NCI-H1436 treated with DMSO at 0.1 percent for 48 hours (cell line): ENCODE results near the gene VPS13A.
"Not testable (repeated sequence)": the region's sequence is repeated elsewhere in the genome, so short reads cannot be mapped to it uniquely, and the experiment has no call there.

Source experiments
- DNase-seq: peaks from one replicate; lab custom pipeline; 2025; lab: John Stamatoyannopoulos, UW

The VPS13A gene

DNA sequence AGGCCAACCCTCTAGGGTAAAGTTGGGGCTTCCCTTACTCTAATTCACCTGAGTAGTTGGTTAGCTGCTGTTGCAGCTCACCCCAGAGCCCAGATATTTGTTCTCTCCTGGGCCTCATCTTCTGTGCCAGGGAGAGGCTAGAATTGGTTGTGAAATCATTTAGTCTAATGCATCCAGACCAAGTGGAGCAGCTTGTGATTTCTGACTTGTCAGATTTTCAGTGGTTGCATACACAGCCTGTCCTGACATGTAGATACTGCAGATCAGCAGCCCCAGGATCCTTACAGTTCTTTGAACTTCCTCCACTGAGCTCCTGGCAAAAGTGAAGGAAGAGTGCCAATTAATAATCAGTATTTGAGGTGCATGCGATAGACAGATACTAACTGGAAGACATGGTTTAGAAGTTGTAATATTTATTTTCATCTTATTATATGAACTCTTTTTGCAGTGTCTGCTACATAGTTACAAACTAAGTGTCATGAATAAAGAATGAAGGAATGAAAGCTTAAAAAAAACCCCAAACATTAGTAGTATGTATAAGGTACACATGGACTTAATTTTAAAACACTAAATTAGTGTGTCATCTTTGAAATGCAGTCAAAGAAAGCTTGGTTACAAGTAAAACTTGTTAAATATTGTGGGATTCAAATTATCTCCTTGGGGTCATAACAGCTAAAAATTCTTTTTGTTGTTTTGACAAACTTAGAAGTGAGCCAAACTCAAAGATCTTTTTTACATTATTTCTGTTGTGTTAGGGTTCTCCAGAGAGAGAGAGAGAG lies 128.5 kb downstream of the VPS13A start:
- no peak for DNase-seq

DNA sequence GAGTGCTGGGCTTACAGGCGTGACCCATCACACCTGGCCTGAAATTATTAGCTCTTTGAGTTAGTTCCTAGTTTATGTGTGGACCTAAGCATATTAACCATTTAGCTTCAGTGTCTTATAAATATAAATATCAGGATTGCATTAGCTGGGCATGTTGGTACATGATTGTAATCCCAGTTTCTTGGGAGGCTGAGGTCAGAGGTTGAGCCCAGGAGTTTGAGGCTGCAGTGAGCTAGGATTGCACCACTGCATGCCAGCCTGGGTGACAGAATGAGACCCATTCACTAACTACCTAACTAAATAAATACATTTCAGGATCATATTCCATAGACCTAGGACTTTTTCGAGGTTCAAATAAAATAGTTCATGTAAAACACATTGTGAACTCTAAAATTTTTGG lies 129.8 kb downstream of the VPS13A start:
- no peak for DNase-seq

DNA sequence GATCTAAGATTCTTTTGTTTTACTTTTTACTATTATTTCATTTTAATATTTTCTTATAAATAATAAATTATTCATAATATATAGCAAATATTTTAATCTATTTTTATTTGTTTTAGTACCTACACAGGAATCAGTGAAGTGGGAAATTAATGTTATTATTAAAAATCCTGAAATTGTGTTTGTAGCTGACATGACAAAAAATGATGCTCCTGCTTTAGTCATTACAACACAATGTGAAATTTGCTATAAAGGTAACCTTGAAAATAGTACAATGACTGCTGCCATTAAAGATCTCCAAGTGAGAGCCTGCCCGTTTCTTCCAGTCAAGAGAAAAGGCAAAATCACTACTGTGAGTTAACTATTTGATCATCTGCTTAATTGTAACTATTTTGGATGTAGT lies 138.7 kb downstream of the VPS13A start:
- DNase-seq, result no peak

DNA sequence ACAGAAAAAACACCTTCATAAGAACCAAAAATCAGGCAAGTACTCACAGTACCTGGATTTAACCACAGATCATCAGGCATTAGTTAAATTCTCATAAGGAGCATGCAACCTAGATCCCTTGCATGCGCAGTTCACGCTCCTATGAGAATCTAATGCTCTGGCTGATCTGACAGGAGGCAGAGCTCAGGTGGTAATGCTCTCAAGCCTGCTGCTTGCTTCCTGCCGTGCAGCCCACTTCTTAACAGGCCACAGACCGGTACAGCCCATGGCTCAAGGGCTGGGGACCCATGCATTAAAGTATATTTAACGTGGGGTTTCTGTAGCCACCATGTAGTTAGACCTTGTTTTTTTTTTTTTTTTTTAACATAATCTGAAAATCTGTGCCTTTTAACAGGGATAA lies 147.7 kb downstream of the VPS13A start:
- no peak for DNase-seq

DNA sequence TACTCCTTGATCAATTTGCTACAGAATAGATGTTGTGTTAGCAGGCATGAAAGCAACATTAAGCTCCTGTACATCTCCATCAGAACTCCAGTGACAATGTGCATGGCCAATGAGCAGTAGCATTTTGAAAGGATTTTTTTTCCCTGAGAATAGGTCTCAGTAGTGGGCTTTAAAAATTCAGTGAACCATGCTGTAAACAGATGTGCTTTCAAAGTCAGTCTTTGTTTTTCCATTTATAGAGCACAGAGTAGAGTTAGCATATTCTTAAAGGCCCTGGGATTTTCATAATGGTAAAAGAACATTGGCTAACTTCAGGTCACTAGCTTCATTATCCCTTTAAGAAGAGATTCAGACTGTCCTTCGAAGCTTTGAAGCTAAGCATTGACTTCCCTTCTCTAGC lies 150.8 kb downstream of the VPS13A start:
- DNase-seq, result no peak

GRCh38 chr9:77370064-77370463 lies 192.7 kb downstream of the VPS13A start:
- no peak for DNase-seq

DNA sequence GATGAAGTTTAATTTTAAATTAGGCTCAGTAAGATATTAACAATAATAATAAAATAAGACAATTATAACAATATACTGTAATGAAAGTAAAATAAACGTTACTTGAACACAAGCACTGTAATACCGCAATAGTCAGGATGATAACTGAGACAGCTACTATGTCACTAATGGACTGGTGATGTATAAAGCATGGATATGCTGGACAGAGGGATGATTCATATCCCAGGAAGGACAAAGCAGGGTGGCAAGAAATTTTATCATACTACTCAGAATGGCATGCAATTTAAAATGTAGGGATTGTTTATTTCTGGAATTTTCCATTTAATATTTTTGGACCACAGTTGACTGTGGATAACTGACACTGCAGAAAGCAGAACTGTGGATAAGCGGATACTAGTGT lies 196.9 kb downstream of the VPS13A start:
- no peak for DNase-seq

GRCh38 chr9:77375956-77376532 lies 198.7 kb downstream of the VPS13A start:
- DNase-seq, result no peak

- DNase-seq, result no peak
Measured at GRCh38 chr9:77384406-77384805, 207.1 kb downstream of the VPS13A start.

GRCh38 chr9:77386187-77386586 lies 208.9 kb downstream of the VPS13A start:
- no peak for DNase-seq

DNA sequence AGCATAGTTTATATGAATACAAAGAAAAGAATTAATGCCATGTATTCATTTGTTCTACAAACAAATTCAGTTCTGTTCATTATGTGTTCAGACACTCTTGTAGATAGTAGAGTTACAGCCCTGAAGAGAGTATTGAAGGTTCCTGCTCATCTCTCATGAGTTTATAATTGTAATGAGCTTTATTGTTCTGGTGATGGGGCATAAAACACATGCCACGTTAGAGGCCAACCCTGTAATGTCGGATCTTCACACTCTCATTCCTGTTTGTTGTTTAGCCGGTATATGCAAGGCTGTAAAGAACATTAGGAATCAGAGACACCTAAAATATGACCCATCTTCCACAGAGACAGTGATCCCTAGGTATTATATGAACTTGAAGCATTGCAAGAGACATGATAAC lies 214.5 kb downstream of the VPS13A start:
- no peak for DNase-seq

GRCh38 chr9:77392328-77392727 lies 215.0 kb downstream of the VPS13A start:
- DNase-seq, result no peak

DNA sequence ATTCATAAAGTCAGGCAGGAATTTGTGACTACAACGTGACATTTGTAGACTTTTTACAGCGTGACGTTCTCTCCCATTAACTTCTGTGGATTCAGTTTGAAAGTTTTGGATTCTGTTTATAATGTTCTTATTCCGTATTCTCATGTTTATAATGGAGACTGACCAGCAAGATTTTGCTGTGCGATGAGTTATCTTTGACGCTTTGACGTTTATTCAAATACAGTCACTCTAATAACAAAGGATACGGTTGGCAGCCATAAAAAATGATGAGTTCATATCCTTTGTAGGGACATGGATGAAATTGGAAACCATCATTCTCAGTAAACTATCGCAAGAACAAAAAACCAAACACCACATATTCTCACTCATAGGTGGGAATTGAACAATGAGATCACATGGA lies 221.2 kb downstream of the VPS13A start:
- not testable (repeated sequence) for DNase-seq

GRCh38 chr9:77399964-77400363 lies 222.6 kb downstream of the VPS13A start:
- no peak for DNase-seq

GRCh38 chr9:77402286-77402685 lies 225.0 kb downstream of the VPS13A start:
- no peak for DNase-seq

DNA sequence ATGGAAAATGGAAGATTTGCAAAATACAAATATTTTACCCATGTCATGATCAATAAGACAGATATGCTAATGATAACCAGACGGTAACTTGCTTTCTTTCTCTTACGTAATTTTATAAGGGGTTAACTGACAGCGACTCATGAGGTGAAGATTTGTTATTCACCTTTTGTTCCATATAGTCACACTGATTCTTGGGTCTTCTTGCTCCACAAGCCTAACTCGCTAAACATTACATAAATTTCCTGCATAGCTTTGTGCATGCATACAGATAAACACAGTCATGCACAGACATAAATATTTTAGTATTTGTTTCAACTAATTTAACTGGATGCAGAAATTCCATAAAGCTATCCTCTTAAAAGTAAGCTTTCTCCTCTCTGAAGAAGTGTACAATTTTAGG lies 225.9 kb downstream of the VPS13A start:
- no peak for DNase-seq

DNA sequence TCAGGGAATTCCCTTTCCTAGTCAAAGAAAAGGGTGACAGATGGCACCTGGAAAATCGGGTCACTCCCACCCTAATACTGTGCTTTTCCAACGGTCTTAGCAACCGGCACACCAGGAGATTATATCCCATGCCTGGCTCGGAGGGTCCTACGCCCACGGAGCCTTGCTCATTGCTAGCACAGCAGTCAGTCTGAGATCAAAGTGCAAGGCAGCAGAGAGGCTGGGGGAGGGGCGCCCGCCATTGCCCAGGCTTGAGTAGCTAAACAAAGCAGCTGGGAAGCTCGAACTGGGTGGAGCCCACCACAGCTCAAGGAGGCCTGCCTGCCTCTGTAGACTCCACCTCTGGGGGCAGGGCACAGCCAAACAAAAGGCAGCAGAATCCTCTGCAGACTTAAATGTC lies 231.2 kb downstream of the VPS13A start:
- DNase-seq, result not testable (repeated sequence)

DNA sequence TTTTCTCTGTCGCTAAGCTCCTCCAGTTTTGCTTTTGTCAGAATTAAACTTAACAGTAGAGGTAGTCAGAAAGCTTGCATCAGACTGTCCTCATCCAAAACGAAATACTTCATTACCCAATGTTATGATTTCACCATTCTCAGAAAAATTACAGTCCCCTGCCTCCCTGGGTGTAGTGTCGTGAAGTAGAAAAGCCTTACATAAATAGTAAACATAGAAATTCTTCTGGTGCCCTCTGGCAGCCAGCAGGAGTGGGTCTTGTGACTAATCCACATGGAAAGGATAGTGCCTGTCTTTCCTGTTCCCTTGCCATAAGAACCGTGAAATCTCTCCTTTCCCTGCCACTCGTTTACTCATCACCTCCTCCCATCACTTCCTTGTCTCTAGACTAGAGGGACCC lies 240.2 kb downstream of the VPS13A start:
- no peak for DNase-seq

GRCh38 chr9:77418226-77418625 lies 240.9 kb downstream of the VPS13A start:
- no peak for DNase-seq

GRCh38 chr9:77420641-77421040 lies 243.3 kb downstream of the VPS13A start:
- no peak for DNase-seq

DNA sequence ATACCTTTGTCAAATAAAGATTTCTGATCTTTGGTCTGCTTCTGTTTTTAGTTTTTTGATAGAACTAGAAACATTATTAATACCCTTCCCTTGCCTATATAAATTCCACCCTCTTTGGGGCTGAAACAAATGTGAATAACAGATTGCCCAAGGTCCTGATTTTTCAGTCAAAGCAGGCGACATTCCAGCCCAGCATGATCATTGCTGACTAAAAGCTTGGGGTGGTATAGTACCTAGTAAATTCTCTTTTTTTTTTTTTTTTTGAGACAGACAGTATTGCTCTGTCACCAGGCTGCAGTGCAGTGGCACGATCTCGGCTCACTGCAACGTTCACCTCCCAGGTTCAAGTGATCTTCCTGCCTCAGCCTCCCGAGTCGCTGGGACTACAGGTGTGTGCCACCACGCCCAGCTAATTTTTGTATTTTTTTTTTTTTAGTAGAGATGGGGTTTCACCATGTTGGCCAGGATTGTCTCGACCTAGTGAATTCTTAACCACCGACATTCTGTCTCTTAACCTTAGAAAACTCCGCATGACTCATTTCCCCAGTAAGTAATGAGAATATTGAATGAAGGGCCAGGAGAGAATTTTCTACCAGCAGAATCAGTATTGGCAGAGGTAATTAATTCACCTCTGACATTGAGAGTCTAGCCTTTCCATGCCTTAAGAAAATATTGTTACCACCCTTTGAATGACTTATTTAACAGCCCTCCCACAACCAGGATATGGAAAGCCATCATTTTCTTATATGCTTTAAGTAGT lies 244.4 kb downstream of the VPS13A start:
- no peak for DNase-seq

- DNase-seq, result no peak
Measured at GRCh38 chr9:77422969-77423368, 245.6 kb downstream of the VPS13A start.

- no peak for DNase-seq
Measured at GRCh38 chr9:77423841-77424240, 246.5 kb downstream of the VPS13A start.
